ENCODE results near the gene DNAJC16. TPM values are rescaled to one million over a fixed set of nuclear protein-coding genes. Genes with fewer than 3 reads are reported as not detected.

Gene DNAJC16
- total RNA-seq, 4 donors from 2014 or later, result 20.0 to 43.1 (median 22.6) TPM

- DNase-seq (no peak), ATAC-seq (no peak)
- TF ChIP-seq CTCF (IDR thresholded peaks at IDR 0.05 in 4 of 5, conservative IDR thresholded peaks at IDR 0.05 in 1 of 5) (no peak), POLR2A (IDR thresholded peaks at IDR 0.05) (no peak)
- H3K4me3 ChIP-seq, result peak overlapping the region; percentile 5 to 87 (median 74)
- H3K27ac ChIP-seq, result peak overlapping the region; percentile 93 to 98 (median 95)
- in situ Hi-C loops (cut with MboI; ENCODE audit: low sequenced_read_pairs in 4 of 4) (no loop called here), intact Hi-C loops (cut with DNase I; ENCODE audit: low total_unique reads) (loop anchor here (1.0 to 10.0 kb wide), 2 partner anchors 115 to 214 kb away; partner anchors contain the start of gene SLC25A34)
- peaks cover 69 to 80% of the 10 kb centered on the region in 2 donors for H3K4me1 ChIP-seq
- H3K9me3 ChIP-seq, result no peaks in the 10 kb centered on the region
- no peaks in the 10 kb centered on the region for H3K27me3 ChIP-seq
- no peaks in the 10 kb centered on the region for H3K36me3 ChIP-seq
These were observed 94.4 kb downstream of the DNAJC16 start for GRCh38 chr1:15620902-15621682.

- no peaks in the 10 kb centered on the region for H3K27me3 ChIP-seq
- intact Hi-C loops (cut with DNase I; ENCODE audit: low total_unique reads), result loop anchor here (10.0 kb wide), 1 partner anchor 213 kb away; no protein-coding TSS in a partner anchor
- no peaks in the 10 kb centered on the region for H3K9me3 ChIP-seq
- peak overlapping the region; percentile 93 to 98 (median 95) for H3K27ac ChIP-seq
- no peak for DNase-seq
- H3K36me3 ChIP-seq, result no peaks in the 10 kb centered on the region
- TF ChIP-seq POLR2A (IDR thresholded peaks at IDR 0.05), result no peak
- TF ChIP-seq CTCF (IDR thresholded peaks at IDR 0.05 in 4 of 5, conservative IDR thresholded peaks at IDR 0.05 in 1 of 5), result no peak
- peak overlapping the region in 1 of 4 donors; percentile 71 for H3K4me3 ChIP-seq
- ATAC-seq, result no peak
- in situ Hi-C loops (cut with MboI; ENCODE audit: low sequenced_read_pairs in 4 of 4), result no loop called here
- H3K4me1 ChIP-seq, result peaks cover 78 to 79% of the 10 kb centered on the region in 2 donors
These were observed 95.3 kb downstream of the DNAJC16 start for GRCh38 chr1:15621975-15622374.

- H3K27ac ChIP-seq, result peak overlapping the region; percentile 93 to 98 (median 95)
- in situ Hi-C loops (cut with MboI; ENCODE audit: low sequenced_read_pairs in 4 of 4), result no loop called here
- intact Hi-C loops (cut with DNase I; ENCODE audit: low total_unique reads), result loop anchor here (10.0 kb wide), 1 partner anchor 212 kb away; no protein-coding TSS in a partner anchor
- DNase-seq, result no peak
- H3K27me3 ChIP-seq, result no peaks in the 10 kb centered on the region
- H3K9me3 ChIP-seq, result no peaks in the 10 kb centered on the region
- H3K4me1 ChIP-seq, result peaks cover 85 to 88% of the 10 kb centered on the region in 2 donors
- ATAC-seq, result no peak
- H3K4me3 ChIP-seq, result peak overlapping the region in 1 of 4 donors; percentile 71
- TF ChIP-seq CTCF (IDR thresholded peaks at IDR 0.05 in 4 of 5, conservative IDR thresholded peaks at IDR 0.05 in 1 of 5) (no peak), POLR2A (IDR thresholded peaks at IDR 0.05) (no peak)
- no peaks in the 10 kb centered on the region for H3K36me3 ChIP-seq
These were observed 96.2 kb downstream of the DNAJC16 start for GRCh38 chr1:15622712-15623373.

- TF ChIP-seq CTCF (IDR thresholded peaks at IDR 0.05 in 4 of 5, conservative IDR thresholded peaks at IDR 0.05 in 1 of 5) (no peak), POLR2A (IDR thresholded peaks at IDR 0.05) (no peak)
- peak overlapping the region; percentile 93 to 98 (median 95) for H3K27ac ChIP-seq
- H3K4me3 ChIP-seq, result no peak overlapping the region
- no peaks in the 10 kb centered on the region for H3K36me3 ChIP-seq
- DNase-seq, result no peak
- intact Hi-C loops (cut with DNase I; ENCODE audit: low total_unique reads), result loop anchor here (10.0 kb wide), 1 partner anchor 211 kb away; no protein-coding TSS in a partner anchor
- H3K4me1 ChIP-seq, result peaks cover 91% of the 10 kb centered on the region in 2 donors
- H3K27me3 ChIP-seq, result no peaks in the 10 kb centered on the region
- H3K9me3 ChIP-seq, result no peaks in the 10 kb centered on the region
- in situ Hi-C loops (cut with MboI; ENCODE audit: low sequenced_read_pairs in 4 of 4), result no loop called here
- ATAC-seq, result no peak
These were observed 96.8 kb downstream of the DNAJC16 start for GRCh38 chr1:15623435-15623834.

All from gastrocnemius medialis (tissue), 4 donors.